Colonic mucosa (tissue), 4 donors: ENCODE data around the gene FAM227B. TPM values are rescaled to one million over a fixed set of nuclear protein-coding genes. Genes with fewer than 3 reads are reported as not detected.

Experiments
- DNase-seq: peaks from one replicate; pipeline ENCODE4 v3.0.0-alpha.2; 2020
- H3K27ac ChIP-seq: fragments of 200-600 bp; one replicate; pipeline ENCODE4 v1.8.0; 2021
- H3K27me3 ChIP-seq: fragments of 200-600 bp; one replicate; pipeline ENCODE4 v1.8.0; 2021
- H3K36me3 ChIP-seq: fragments of 200-600 bp; one replicate; pipeline ENCODE4 v1.8.0; 2021
- H3K4me1 ChIP-seq: fragments of 200-600 bp; one replicate; pipeline ENCODE4 v1.8.0; 2021; ENCODE audit warnings: mild to moderate bottlenecking
- H3K4me3 ChIP-seq: fragments of 200-600 bp; one replicate; pipeline ENCODE4 v1.8.0; 2021
- H3K9ac ChIP-seq, 2 donors: one replicate each; pipeline ENCODE4 v1.7.0; 2013; ENCODE audit warnings: control low read depth in 2 of 2, low read depth in 2 of 2, low read length in 2 of 2
- H3K9me3 ChIP-seq: fragments of 200-600 bp; one replicate; pipeline ENCODE4 v1.8.0; 2021
- intact Hi-C: fragments of 100-400 bp; cut with DNase I; formaldehyde crosslinking; loops from one replicate; pipeline ENCODE4 v1.14.1; 2022
- total RNA-seq, 2 donors: library from RNA; stranded (reverse); fragmentation: NEBNext Ultra II Directional in 1 of 2; extraction: Animal tissue kit (Norgen Biotek cat#: 25700) in 1 of 2; gene quantifications; one replicate each; pipeline ENCODE4 v1.2.1, GENCODE V29; 2021
- TF ChIP-seq, protein P1 (sequence below): fragments of 200-600 bp; IDR thresholded peaks from one replicate; pipeline ENCODE4 v1.8.0; 2022; ENCODE audit warnings: antibody characterized with exemption, mild to moderate bottlenecking
- donor health status: healthy.
- donor health status: DM: no; HTN: no; CAD: no.
- donor health status: DM: no; HTN: no; CAD: no.

FAM227B gene
- total RNA-seq, 2 donors from 2014 or later: 1.0 to 2.3 TPM

DNA sequence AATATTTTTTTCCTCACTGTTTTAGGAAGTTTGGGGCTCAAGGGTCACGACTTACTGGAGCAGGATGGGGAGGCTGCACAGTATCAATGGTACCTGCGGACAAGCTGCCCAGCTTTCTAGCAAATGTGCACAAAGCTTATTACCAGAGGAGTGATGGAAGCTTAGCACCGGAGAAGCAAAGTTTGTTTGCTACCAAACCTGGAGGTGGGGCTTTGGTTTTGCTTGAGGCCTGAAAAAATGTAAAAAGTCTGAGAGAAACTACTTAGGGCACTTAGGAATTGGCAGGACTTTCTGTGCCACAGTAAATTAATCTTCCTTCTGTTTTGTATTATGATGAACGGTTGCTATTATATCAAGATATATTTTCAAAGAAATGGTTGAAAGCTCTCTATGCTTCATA, 292.7 kb downstream of the FAM227B start:
- intact Hi-C loops: no loop called here
- no peak for DNase-seq

DNA sequence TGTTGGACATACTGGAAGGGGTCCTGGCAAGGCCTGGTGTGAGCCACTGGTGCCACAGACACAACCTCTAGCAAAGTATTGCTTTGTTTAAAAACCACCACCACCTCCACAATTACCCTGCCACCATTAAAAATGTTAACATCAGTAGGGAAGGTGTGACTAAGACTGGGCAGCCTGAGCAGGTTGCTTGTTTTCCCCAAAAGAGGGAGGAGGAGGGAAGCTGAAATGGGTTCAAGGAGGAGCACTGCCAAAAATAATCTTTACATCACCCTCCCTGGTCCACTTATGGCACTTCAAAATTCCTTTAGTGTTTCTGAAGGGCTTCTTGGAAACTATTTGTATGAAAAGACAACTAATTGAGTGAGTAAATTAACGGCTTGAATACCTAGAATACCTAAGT, 297.4 kb downstream of the FAM227B start:
- Histone ChIP-seq H3K4me3 (no peak overlapping the region), H3K36me3 (no peaks in the 10 kb centered on the region), H3K27ac (no peak overlapping the region), H3K27me3 (no peaks in the 10 kb centered on the region), H3K4me1 (no peaks in the 10 kb centered on the region), H3K9ac (no peak overlapping the region), H3K9me3 (no peaks in the 10 kb centered on the region)
- DNase-seq: no peak
- TF ChIP-seq, protein P1, sequence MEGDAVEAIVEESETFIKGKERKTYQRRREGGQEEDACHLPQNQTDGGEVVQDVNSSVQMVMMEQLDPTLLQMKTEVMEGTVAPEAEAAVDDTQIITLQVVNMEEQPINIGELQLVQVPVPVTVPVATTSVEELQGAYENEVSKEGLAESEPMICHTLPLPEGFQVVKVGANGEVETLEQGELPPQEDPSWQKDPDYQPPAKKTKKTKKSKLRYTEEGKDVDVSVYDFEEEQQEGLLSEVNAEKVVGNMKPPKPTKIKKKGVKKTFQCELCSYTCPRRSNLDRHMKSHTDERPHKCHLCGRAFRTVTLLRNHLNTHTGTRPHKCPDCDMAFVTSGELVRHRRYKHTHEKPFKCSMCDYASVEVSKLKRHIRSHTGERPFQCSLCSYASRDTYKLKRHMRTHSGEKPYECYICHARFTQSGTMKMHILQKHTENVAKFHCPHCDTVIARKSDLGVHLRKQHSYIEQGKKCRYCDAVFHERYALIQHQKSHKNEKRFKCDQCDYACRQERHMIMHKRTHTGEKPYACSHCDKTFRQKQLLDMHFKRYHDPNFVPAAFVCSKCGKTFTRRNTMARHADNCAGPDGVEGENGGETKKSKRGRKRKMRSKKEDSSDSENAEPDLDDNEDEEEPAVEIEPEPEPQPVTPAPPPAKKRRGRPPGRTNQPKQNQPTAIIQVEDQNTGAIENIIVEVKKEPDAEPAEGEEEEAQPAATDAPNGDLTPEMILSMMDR: no peak
- intact Hi-C loops: no loop called here

More for the DNA sequence above, 292.7 kb downstream of the FAM227B start:
- Histone ChIP-seq H3K27me3 (no peaks in the 10 kb centered on the region), H3K27ac (no peak overlapping the region), H3K36me3 (no peaks in the 10 kb centered on the region), H3K4me1 (no peaks in the 10 kb centered on the region), H3K9ac (no peak overlapping the region), H3K4me3 (no peak overlapping the region), H3K9me3 (no peaks in the 10 kb centered on the region)
- TF ChIP-seq, protein P1: no peak

DNA sequence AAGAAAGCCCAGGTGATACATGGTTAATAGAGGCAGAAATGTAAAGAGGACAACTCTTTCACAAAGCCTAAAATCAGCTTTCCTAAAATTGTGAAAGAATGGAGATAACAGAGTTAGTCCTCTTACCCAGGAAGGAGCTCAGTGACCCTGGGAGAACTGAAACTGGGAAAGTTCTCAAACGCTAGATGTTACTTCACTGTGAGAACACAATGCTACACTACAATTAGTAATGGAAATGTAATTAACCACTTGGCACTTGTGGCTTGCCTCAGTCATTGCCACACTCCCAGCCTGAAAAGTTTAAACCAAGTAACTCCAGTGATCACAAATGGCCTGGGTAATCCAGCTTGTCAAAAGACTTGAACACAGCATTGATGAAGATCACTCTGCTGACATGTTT, 300.3 kb downstream of the FAM227B start:
- DNase-seq: no peak
- no peaks in the 10 kb centered on the region for H3K36me3 ChIP-seq

DNA sequence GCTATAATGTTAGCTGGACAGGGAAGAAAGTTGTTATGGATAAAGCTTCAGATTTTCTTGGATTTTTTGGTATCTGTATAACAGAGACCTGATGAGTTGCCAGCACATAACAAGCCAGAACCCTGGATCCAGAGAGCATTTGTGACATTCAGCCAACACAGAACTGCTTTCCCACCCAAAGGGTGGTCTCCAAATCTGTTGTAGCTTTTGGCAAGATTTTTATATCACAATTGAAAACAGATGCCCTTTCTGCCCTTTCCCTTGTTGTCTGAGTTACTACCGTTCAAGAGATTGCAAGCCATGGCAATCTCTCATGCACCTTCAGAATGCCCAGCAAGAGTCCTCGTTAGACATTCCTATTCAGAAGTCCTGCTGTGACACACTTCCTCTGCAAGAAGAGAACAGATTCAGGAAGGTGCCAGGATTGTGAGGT, 305.2 kb downstream of the FAM227B start:
- H3K9me3 ChIP-seq: no peaks in the 10 kb centered on the region
- TF ChIP-seq, protein P1: no peak
- no peak for DNase-seq
- no peaks in the 10 kb centered on the region for H3K36me3 ChIP-seq
- intact Hi-C loops: no loop called here
- H3K9ac ChIP-seq: no peak overlapping the region
- H3K27ac ChIP-seq: no peak overlapping the region
- no peaks in the 10 kb centered on the region for H3K27me3 ChIP-seq
- no peaks in the 10 kb centered on the region for H3K4me1 ChIP-seq
- no peak overlapping the region for H3K4me3 ChIP-seq

More for the DNA sequence above, 300.3 kb downstream of the FAM227B start:
- TF ChIP-seq, protein P1: no peak
- Histone ChIP-seq H3K4me1 (no peaks in the 10 kb centered on the region), H3K9me3 (no peaks in the 10 kb centered on the region), H3K27ac (no peak overlapping the region), H3K9ac (no peak overlapping the region), H3K4me3 (no peak overlapping the region), H3K27me3 (no peaks in the 10 kb centered on the region)
- intact Hi-C loops: no loop called here

DNA sequence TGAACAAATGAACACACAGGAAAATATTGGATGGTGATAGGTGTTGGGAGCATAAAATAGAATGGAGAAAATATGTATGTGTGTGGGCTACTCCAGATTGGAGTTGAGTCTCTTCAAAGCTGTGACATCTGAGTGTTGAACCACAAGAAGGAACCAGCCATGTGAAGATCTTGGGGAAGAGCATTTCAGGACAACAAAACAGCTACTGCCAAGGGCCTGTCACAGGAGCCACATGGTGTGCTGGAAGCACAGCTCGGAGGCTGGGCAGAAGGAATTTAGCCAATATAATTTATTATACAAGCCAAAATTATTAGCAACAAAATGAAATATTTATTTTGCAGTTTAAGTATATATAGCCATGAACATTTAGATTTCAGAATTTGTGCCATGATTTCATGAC, 305.9 kb downstream of the FAM227B start:
- H3K36me3 ChIP-seq: no peaks in the 10 kb centered on the region
- no peak overlapping the region for H3K9ac ChIP-seq
- no peaks in the 10 kb centered on the region for H3K27me3 ChIP-seq
- TF ChIP-seq, protein P1: no peak
- H3K4me3 ChIP-seq: no peak overlapping the region
- no peak for DNase-seq
- H3K4me1 ChIP-seq: no peaks in the 10 kb centered on the region
- H3K9me3 ChIP-seq: no peaks in the 10 kb centered on the region
- H3K27ac ChIP-seq: no peak overlapping the region
- intact Hi-C loops: no loop called here

DNA sequence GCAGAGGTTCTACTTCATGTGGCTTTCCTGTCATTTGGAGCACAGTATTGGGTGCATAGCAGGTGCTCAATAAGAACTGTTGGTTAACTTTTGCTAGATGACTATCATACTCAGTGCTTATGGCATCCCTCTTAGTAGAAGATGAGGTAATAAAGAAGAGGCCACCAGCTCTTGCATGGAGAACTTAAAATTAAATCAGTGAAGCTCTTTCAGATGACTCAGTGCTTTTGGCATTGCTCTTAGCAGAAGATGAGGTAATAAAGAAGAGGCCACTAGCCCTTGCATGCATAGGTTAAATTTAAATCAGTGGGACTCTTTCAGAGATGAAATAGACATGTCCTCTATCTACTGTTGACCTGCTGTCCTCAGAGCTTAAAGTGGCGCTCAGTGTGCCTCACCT, 307.0 kb downstream of the FAM227B start:
- Histone ChIP-seq H3K9ac (no peak overlapping the region), H3K27ac (no peak overlapping the region), H3K4me1 (no peaks in the 10 kb centered on the region), H3K27me3 (no peaks in the 10 kb centered on the region), H3K9me3 (no peaks in the 10 kb centered on the region), H3K4me3 (no peak overlapping the region), H3K36me3 (no peaks in the 10 kb centered on the region)
- TF ChIP-seq, protein P1: no peak
- intact Hi-C loops: no loop called here
- DNase-seq: no peak
